ENCODE data around the gene PIP4K2A. TPM values are rescaled to one million over a fixed set of nuclear protein-coding genes. Genes with fewer than 3 reads are reported as not detected.

The PIP4K2A gene
- total and polyA plus RNA-seq, 2 of the 13 experiments (the other 11 are each of a cell fraction or from before 2014, with no cell fraction given) = 9.1 to 22.6 TPM

DNA sequence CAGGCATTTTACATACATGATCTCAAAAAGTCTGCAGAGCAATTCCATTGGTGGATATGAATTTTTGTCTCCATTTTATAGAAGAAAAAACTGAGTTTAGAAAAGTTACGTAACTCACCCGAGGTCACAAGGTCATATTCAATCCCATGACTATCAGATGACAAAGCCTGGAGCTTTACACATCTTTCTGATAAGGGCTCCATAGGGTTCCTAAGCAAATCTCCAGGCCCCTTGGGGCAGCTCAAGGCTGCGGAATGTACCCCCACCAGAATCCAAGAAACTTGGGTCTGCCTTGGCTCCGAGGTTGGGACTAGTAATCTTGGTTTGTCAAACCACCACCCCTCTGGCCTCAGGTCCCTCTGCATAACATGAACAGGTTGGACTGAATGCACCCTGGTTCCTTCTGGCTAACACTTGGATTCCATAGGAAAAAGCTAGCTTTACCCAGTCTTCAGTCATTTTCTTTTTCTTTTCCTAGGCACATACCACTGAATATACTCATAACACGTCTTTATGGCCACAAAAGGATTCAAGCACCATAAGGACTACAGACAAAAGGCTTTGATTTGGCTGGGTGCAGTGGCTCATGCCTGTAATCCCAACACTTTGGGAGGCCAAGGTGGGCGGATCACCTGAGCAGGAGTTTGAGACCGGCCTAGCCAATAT, 55.5 kb downstream of the PIP4K2A start:
- intact Hi-C loops (cut with micrococcal nuclease; ENCODE audit: unreplicated experiment) = no loop called here
- H3K9ac ChIP-seq (ENCODE audit: insufficient read depth, low read depth, low read length) = no peak overlapping the region
- no peak for FAIRE-seq
- H2AFZ ChIP-seq (ENCODE audit: low read length) = no peak overlapping the region
- CTCF ChIA-PET (ENCODE audit: low intra/inter-chr PET ratio, low total read pairs) = no interaction called here
- H4K20me1 ChIP-seq (ENCODE audit: insufficient read depth, low read length) = no peaks in the 10 kb centered on the region
- peaks cover 40% of the 10 kb centered on the region for H3K4me1 ChIP-seq (ENCODE audit: insufficient read depth, low read length)
- POLR2A ChIA-PET = no interaction called here
- no peaks in the 10 kb centered on the region for H3K27me3 ChIP-seq (ENCODE audit: control insufficient read depth in 1 of 2, insufficient read depth in 2 of 2, low read length in 2 of 2)
- DNase-seq (ENCODE audit: low spot score) = peak; percentile 3
- no peak for ATAC-seq
- no peak overlapping the region for H3K4me3 ChIP-seq (replicated peaks in 1 of 3; ENCODE audit: insufficient read depth in 1 of 3, low read depth in 2 of 3, low read length in 3 of 3)
- H3K9me3 ChIP-seq (ENCODE audit: low read length) = no peaks in the 10 kb centered on the region
- no peak for TF ChIP-seq HDAC6 (IDR thresholded peaks at IDR 0.05; ENCODE audit: low read depth, low read length)
- TF ChIP-seq MEIS1 (CRISPR knock-in tag; IDR thresholded peaks at IDR 0.05; ENCODE audit: borderline replicate concordance) = no peak
- no peak for TF ChIP-seq ZC3H4 (CRISPR knock-in tag; IDR thresholded peaks at IDR 0.05; ENCODE audit: borderline replicate concordance)
- peak in 1 of 2 experiments; percentile 55; a peak in 1 of 4 replicates for TF ChIP-seq NR2F1 (CRISPR knock-in tag; IDR thresholded peaks at IDR 0.05)
- TF ChIP-seq NR2F6 (IDR thresholded peaks at IDR 0.05) = peak; percentile 66
- peak; percentile 19; the same call in 1 of the 2 replicates for TF ChIP-seq NR2F6 (CRISPR knock-in tag; IDR thresholded peaks at IDR 0.05)
- TF ChIP-seq CEBPB (IDR thresholded peaks at IDR 0.05; ENCODE audit: borderline replicate concordance, low read depth, low read length) = 0 out of 2 replicates have a peak, but pooled peaks have one; percentile 18
- WGBS (ENCODE audit: low lambda C conversion rate) = 91% methylated on average over 7 of the region's 7 CpGs
- in situ Hi-C loops (cut with HindIII; ENCODE audit: extremely low pct_ligation_motif_present, low pct_unique_long_range_greater_than_20kb) = no loop called here
- H3K36me3 ChIP-seq (replicated peaks in 1 of 2; ENCODE audit: control insufficient read depth in 1 of 2, insufficient read depth in 2 of 2, low read length in 2 of 2) = no peaks in the 10 kb centered on the region; a peak in 1 of 5 replicates
- no peak overlapping the region for H3K4me2 ChIP-seq (ENCODE audit: low read depth, low read length)
- no peak overlapping the region for H3K27ac ChIP-seq (ENCODE audit: extremely low read length, insufficient read depth, low read length)
- H3K79me2 ChIP-seq (ENCODE audit: insufficient read depth, low read length) = peaks cover 15% of the 10 kb centered on the region
- BruUV-seq (replicated peaks) = no TSS peak

DNA sequence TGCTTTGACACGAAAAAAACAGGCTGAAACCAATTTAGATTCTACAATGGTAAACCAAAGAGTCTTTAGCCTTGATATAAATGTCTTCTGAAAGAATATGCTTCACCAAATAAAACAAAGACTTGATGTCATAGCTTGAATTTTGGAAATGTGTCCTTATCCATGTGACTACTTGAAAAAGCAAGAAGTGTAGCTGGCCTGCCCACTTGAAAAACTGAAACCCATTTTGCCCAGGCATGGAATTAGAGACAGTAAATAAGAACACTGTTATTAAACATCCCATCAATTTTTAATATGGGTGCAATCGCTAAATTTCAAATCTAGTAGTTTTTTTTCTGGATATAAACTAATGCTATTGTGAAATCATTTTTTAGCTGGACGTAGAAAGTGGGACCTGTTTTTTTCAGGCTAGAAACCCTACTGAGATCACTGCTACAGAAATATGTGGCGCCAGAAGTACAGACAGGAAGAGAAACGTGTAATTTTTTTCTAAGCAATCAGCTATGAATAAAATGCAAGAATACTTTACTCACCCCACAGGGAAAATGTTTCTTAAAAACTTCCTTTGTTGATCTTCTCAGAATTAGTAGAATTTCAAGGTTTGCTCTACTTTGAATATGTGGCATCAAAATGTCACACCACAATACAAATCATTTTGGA, 56.7 kb downstream of the PIP4K2A start:
- ChIA-PET POLR2A (no interaction called here), CTCF (ENCODE audit: low intra/inter-chr PET ratio, low total read pairs) (no interaction called here)
- H3K79me2 ChIP-seq (ENCODE audit: insufficient read depth, low read length) = peaks cover 12% of the 10 kb centered on the region
- no peak overlapping the region for H3K27ac ChIP-seq (ENCODE audit: extremely low read length, insufficient read depth, low read length)
- in situ Hi-C loops (cut with HindIII; ENCODE audit: extremely low pct_ligation_motif_present, low pct_unique_long_range_greater_than_20kb) (no loop called here), intact Hi-C loops (cut with micrococcal nuclease; ENCODE audit: unreplicated experiment) (no loop called here)
- no peak overlapping the region for H2AFZ ChIP-seq (ENCODE audit: low read length)
- H3K4me3 ChIP-seq (replicated peaks in 1 of 3; ENCODE audit: insufficient read depth in 1 of 3, low read depth in 2 of 3, low read length in 3 of 3) = no peak overlapping the region
- no peak for ATAC-seq
- no peak for FAIRE-seq
- no TSS peak for BruUV-seq (replicated peaks)
- no peak overlapping the region for H3K4me2 ChIP-seq (ENCODE audit: low read depth, low read length)
- H4K20me1 ChIP-seq (ENCODE audit: insufficient read depth, low read length) = no peaks in the 10 kb centered on the region; the same call in 1 of the 2 replicates
- H3K36me3 ChIP-seq (replicated peaks in 1 of 2; ENCODE audit: control insufficient read depth in 1 of 2, insufficient read depth in 2 of 2, low read length in 2 of 2) = no peaks in the 10 kb centered on the region; a peak in 1 of 5 replicates
- H3K9me3 ChIP-seq (ENCODE audit: low read length) = no peaks in the 10 kb centered on the region
- H3K27me3 ChIP-seq (ENCODE audit: control insufficient read depth in 1 of 2, insufficient read depth in 2 of 2, low read length in 2 of 2) = no peaks in the 10 kb centered on the region
- no peak for DNase-seq (ENCODE audit: low spot score)
- peaks cover 29% of the 10 kb centered on the region for H3K4me1 ChIP-seq (ENCODE audit: insufficient read depth, low read length)
- 96% methylated on average over 5 of the region's 5 CpGs for WGBS (ENCODE audit: low lambda C conversion rate)
- H3K9ac ChIP-seq (ENCODE audit: insufficient read depth, low read depth, low read length) = no peak overlapping the region
- no peak for TF ChIP-seq GZF1 (CRISPR knock-in tag; IDR thresholded peaks at IDR 0.05)
- TF ChIP-seq HMGA1 (CRISPR knock-in tag; conservative IDR thresholded peaks at IDR 0.05) = no peak
- TF ChIP-seq RFXAP (CRISPR knock-in tag; IDR thresholded peaks at IDR 0.05; ENCODE audit: borderline replicate concordance) = no peak
- no peak for TF ChIP-seq ZNF234 (CRISPR knock-in tag; conservative IDR thresholded peaks at IDR 0.05)
- TF ChIP-seq NFYB (CRISPR knock-in tag; IDR thresholded peaks at IDR 0.05) = no peak
- TF ChIP-seq, protein P1, sequence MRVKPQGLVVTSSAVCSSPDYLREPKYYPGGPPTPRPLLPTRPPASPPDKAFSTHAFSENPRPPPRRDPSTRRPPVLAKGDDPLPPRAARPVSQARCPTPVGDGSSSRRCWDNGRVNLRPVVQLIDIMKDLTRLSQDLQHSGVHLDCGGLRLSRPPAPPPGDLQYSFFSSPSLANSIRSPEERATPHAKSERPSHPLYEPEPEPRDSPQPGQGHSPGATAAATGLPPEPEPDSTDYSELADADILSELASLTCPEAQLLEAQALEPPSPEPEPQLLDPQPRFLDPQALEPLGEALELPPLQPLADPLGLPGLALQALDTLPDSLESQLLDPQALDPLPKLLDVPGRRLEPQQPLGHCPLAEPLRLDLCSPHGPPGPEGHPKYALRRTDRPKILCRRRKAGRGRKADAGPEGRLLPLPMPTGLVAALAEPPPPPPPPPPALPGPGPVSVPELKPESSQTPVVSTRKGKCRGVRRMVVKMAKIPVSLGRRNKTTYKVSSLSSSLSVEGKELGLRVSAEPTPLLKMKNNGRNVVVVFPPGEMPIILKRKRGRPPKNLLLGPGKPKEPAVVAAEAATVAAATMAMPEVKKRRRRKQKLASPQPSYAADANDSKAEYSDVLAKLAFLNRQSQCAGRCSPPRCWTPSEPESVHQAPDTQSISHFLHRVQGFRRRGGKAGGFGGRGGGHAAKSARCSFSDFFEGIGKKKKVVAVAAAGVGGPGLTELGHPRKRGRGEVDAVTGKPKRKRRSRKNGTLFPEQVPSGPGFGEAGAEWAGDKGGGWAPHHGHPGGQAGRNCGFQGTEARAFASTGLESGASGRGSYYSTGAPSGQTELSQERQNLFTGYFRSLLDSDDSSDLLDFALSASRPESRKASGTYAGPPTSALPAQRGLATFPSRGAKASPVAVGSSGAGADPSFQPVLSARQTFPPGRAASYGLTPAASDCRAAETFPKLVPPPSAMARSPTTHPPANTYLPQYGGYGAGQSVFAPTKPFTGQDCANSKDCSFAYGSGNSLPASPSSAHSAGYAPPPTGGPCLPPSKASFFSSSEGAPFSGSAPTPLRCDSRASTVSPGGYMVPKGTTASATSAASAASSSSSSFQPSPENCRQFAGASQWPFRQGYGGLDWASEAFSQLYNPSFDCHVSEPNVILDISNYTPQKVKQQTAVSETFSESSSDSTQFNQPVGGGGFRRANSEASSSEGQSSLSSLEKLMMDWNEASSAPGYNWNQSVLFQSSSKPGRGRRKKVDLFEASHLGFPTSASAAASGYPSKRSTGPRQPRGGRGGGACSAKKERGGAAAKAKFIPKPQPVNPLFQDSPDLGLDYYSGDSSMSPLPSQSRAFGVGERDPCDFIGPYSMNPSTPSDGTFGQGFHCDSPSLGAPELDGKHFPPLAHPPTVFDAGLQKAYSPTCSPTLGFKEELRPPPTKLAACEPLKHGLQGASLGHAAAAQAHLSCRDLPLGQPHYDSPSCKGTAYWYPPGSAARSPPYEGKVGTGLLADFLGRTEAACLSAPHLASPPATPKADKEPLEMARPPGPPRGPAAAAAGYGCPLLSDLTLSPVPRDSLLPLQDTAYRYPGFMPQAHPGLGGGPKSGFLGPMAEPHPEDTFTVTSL (CRISPR knock-in tag; IDR thresholded peaks at IDR 0.05; ENCODE audit: borderline replicate concordance) = no peak
